Daoy (cell line): ENCODE data around the gene HSPA1A. TPM values are rescaled to one million over a fixed set of nuclear protein-coding genes. Genes with fewer than 3 reads are reported as not detected.
A peak's percentile ranks its signal among the peaks of the same experiment; 100 is the strongest.
"Not testable (repeated sequence)": the region's sequence is repeated elsewhere in the genome, so short reads cannot be mapped to it uniquely, and the experiment has no call there.

Source experiments
- DNase-seq: peaks from one replicate; pipeline ENCODE4 v3.0.0-alpha.2; 2015; ENCODE audit warnings: low read depth
- total RNA-seq: library from RNA; depleted of rRNA; stranded (reverse); fragments of >200 nt; shearing (Covaris generic); gene quantifications from 2 replicates; pipeline ENCODE4 v1.2.3, GENCODE V29; 2014

The HSPA1A gene
- total RNA-seq, 1 experiment from 2014 or later, result 171 TPM

GRCh38 chr6:31811645-31812044, 3.7 kb upstream of the HSPA1A start:
- DNase-seq, result no peak

DNA sequence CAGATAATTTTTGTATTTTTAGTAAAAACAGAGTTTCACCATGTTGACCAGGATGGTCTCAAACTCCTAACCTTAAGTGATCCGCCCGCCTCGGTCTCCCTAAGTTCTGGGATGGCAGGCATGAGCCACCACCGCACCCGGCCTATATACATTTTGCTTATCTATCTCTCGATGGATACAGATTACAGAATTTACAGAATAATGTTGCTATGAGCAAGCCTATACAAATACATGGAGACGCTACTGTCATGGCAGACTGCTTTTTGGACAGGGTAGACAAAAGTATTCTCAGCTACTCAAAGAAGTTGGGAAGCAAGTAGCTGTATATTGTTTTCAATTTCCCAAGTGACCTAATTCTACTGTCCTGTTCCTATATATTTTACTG, 1.9 kb upstream of the HSPA1A start:
- no peak for DNase-seq

- DNase-seq, result peak; percentile 99
Measured at GRCh38 chr6:31814677-31815024, 692 bp upstream of the HSPA1A start.

GRCh38 chr6:31817133-31817928, 2.0 kb downstream of the HSPA1A start:
- not testable (repeated sequence) for DNase-seq

DNA sequence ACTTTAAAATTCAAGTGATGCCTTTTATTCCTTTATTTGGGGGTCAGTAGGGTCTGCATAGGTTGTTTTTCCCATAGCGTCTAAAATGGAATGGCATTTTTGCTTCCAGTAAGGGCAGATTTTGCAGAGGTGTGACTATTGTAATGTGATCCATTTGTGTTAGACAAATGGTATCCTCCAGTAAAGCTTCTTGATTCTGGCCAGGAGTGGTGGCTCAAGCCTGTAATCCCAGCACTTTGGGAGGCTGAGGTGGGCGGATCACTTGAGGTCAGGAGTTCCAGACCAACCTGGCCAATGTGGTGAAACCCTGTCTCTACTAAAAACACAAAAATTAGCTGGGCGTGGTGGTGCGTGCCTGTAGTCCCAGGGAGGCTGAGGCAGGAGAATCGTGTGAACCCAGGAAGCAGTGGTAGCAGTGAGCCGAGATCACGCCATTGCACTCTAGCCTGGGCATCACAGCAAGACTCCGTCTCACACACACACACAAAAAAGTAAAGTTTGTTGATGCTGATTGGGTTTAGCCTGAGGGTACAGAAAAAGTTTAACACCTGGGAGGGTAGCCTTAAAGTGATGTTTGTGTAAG, 2.7 kb downstream of the HSPA1A start:
- not testable (repeated sequence) for DNase-seq

DNA sequence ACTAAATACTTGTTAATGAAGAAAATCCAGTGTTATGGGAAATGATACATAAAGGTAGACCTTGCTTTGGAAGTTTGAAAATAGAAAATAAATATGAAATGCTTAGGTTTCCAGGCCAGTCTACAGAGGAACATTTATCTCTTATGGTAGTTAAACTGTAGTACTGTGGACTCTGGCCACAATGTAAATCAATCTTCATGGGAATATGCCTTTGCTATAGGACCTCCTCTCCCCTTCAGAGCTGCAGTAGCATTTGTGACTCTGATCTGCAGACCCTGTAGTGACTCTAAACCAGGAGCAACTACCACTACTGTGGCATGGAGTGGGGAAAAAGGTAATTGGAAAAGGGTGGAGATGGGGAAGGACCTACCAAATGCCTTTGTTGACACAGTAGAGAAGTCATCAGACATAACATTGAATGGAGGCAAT, 4.5 kb downstream of the HSPA1A start:
- DNase-seq, result no peak

DNA sequence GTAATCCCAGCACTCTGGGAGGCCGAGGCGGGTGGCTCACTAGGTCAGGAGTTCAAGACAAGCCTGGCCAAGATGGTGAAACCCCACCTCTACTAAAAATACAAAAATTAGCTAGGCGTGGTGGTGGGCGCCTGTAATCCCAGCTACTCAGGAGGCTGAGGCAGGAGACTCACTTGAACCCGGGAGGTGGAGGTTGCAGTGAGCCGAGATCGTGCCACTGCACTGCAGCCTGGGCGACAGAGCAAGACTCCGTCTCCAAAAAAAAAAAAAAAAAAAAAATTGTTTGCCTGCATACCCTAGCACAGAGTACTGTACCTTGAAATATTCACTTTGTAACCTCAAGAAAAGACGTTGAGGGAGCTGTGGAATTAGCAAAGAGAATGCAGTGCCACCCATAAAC, 5.1 kb downstream of the HSPA1A start:
- DNase-seq, result not testable (repeated sequence)

DNA sequence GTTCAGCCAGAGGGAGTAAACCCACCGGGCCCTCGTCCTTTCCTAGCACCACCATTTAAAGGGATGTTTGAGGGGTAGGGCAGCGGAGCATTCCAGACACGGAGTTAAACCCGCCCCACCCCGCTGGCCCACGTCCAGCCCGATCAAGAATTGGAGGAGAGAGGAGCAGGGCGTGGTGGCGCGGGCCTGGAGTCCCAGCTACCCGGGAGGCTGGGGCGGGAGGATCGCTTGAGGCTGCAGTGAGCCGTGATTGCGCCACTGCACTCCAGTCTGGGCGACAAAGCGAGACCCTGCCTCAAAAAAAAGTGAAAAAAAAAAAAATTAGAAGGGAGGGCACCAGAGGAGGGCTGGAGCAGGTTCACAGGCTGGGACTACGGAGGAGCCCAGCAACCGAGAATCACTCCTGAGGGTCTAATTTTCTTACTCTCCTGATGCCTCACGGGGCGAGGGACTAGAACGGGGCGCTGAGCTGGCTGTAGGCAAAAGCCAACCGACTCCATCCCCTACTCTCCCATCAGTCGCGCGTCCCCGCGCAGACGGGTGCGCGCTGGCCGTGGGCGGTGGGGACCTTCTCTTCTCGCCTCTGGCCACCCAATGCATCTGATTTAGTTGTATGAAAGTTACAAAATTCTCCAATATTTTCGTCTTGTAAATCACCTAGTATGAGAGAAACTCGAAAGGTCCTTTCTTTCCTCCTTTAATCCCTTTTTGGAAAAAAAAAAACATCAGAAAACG, 6.1 kb downstream of the HSPA1A start:
- DNase-seq, result peak; percentile 75

- DNase-seq, result peak; percentile 84
Measured at GRCh38 chr6:31822036-31822821, 6.9 kb downstream of the HSPA1A start.

- DNase-seq, result not testable (repeated sequence)
Measured at GRCh38 chr6:31823592-31824196, 8.4 kb downstream of the HSPA1A start.

GRCh38 chr6:31825553-31825952, 10.2 kb downstream of the HSPA1A start:
- no peak for DNase-seq

GRCh38 chr6:31826793-31827285, 11.5 kb downstream of the HSPA1A start:
- peak; percentile 88 for DNase-seq

- DNase-seq, result peak; percentile 100
Measured at GRCh38 chr6:31827286-31828079, 12.1 kb downstream of the HSPA1A start, which contains the start of gene HSPA1B. HSPA1B (plus strand) TSS chr6:31827738; CDS start chr6:31827951, 213 bp downstream.

GRCh38 chr6:31829633-31830283, 14.4 kb downstream of the HSPA1A start:
- DNase-seq, result peak; percentile 36

DNA sequence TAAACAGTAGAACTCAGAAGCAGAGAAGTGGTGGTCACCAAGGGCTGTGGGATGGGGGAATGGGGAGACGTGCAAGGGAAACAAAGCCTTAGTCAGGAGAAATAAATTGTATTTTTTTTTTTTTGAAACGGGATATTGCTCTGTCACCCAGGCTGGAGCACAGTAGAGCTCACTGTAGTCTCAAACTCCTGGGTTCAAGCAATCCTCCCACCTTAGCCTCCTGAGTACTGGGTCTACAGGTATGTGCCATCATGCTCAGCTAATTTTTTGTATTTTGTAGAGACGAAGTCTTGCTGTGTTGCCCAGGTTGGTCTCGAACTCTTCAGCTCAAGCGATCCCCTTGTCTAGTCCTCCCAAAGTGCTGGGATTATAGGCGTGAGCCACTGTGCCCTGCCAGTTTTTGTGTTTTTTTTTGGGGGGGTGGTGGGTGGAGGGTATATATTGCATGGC, 15.6 kb downstream of the HSPA1A start:
- no peak for DNase-seq

- DNase-seq, result no peak
Measured at GRCh38 chr6:31831350-31832215, 16.2 kb downstream of the HSPA1A start.

DNA sequence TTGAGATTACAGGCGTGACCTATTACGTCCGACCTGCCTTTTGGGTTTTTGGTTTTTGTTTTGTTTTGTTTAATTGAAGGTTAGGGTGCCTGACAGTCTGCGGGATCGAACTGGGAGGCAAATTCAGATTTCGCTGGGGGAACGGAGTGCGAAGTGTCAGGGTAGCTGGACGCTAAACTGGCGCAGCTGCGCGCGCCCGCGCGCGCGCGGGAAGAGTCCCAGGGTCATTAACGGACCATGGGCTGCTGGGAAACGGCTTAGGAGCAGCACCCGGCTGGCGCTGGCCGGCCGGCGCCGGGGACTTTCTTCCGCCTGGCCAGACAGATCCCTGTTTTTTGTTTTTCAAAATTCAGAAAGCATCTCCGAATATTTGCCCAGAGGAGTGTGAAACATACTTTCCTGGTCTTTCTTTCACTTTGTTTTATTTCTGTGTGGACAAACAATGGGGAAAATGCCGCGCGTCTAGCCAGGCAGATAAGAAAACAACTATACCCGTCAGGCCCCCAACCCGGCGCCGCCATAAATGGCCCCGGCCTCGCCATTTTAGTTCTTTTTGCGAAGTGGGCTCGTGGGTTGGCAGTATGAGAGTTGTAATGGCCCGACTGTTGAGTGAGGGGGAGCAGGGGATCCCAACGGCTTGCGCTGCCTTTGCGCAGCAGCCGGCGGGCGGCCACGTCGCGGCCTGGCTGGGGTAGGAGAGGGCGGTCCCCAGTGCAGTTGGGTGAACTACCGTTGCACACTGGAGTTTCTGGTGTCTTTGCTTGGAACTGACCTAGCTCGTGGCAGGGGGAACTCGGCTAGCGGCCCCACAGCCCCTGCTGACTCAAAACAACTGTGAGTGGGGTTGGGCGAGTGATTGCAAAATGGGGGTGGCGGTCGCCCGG, 19.3 kb downstream of the HSPA1A start:
- peak; percentile 90 for DNase-seq

DNA sequence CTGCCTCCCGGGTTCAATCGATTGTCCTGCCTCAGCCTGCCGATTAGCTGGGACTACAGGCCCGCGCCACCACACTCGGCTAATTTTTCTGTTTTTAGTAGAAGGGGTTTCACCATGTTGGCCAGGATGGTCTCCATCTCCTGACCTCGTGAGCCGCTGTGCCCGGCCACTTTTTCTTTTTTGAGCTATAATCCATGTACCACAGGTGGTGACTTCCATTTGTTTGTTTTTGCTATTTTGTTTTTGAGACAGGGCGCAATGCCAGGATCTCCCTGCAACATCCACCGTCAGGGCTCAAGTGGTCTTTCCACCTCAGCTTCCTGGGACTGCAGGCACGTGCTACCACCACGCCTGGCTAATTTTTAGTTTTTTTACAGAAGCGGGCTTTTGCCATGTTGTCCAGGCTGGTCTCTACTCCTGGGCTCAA, 20.7 kb downstream of the HSPA1A start:
- DNase-seq, result no peak
